ENCODE data around the gene NDUFAB1.
"Not testable (repeated sequence)": the region's sequence is repeated elsewhere in the genome, so short reads cannot be mapped to it uniquely, and the experiment has no call there.

Gene NDUFAB1

GRCh38 chr16:23554536-23554935 is 41.6 kb downstream of the NDUFAB1 start:
- no peak for DNase-seq (ENCODE audit: low read depth in 2 of 2)
- no peak overlapping the region for H3K4me3 ChIP-seq (replicated peaks in 1 of 2; ENCODE audit: low read depth in 2 of 2, low read length in 2 of 2)
- no peak for TF ChIP-seq CTCF (IDR thresholded peaks at IDR 0.05; ENCODE audit: low read depth, low read length)

- DNase-seq (ENCODE audit: low read depth in 2 of 2): no peak
- no peak overlapping the region for H3K4me3 ChIP-seq (replicated peaks in 1 of 2; ENCODE audit: low read depth in 2 of 2, low read length in 2 of 2)
- TF ChIP-seq CTCF (IDR thresholded peaks at IDR 0.05; ENCODE audit: low read depth, low read length): no peak
Measured at GRCh38 chr16:23552161-23552560, 44.0 kb downstream of the NDUFAB1 start.

GRCh38 chr16:23549938-23550337 is 46.2 kb downstream of the NDUFAB1 start:
- H3K4me3 ChIP-seq (replicated peaks in 1 of 2; ENCODE audit: low read depth in 2 of 2, low read length in 2 of 2): no peak overlapping the region
- no peak for TF ChIP-seq CTCF (IDR thresholded peaks at IDR 0.05; ENCODE audit: low read depth, low read length)
- DNase-seq (ENCODE audit: low read depth in 2 of 2): no peak

- no peak for TF ChIP-seq CTCF (IDR thresholded peaks at IDR 0.05; ENCODE audit: low read depth, low read length)
- DNase-seq (ENCODE audit: low read depth in 2 of 2): no peak
- no peak overlapping the region for H3K4me3 ChIP-seq (replicated peaks in 1 of 2; ENCODE audit: low read depth in 2 of 2, low read length in 2 of 2)
Measured at GRCh38 chr16:23544436-23544835, 51.7 kb downstream of the NDUFAB1 start.

- H3K4me3 ChIP-seq (replicated peaks in 1 of 2; ENCODE audit: low read depth in 2 of 2, low read length in 2 of 2); DNase-seq (ENCODE audit: low read depth in 2 of 2): not testable (repeated sequence)
Measured at GRCh38 chr16:23540817-23541178, 55.3 kb downstream of the NDUFAB1 start.

GRCh38 chr16:23539984-23540816 is 55.9 kb downstream of the NDUFAB1 start:
- no peak for TF ChIP-seq CTCF (IDR thresholded peaks at IDR 0.05; ENCODE audit: low read depth, low read length)
- H3K4me3 ChIP-seq (replicated peaks in 1 of 2; ENCODE audit: low read depth in 2 of 2, low read length in 2 of 2): no peak overlapping the region
- DNase-seq (ENCODE audit: low read depth in 2 of 2): no peak

- DNase-seq (ENCODE audit: low read depth in 2 of 2): no peak
- TF ChIP-seq CTCF (IDR thresholded peaks at IDR 0.05; ENCODE audit: low read depth, low read length): no peak
- no peak overlapping the region for H3K4me3 ChIP-seq (replicated peaks in 1 of 2; ENCODE audit: low read depth in 2 of 2, low read length in 2 of 2)
Measured at GRCh38 chr16:23538919-23539278, 57.2 kb downstream of the NDUFAB1 start.
